Measurements from ENCODE around the gene KIRREL3.

KIRREL3 gene

GRCh38 chr11:126732981-126733380 is 267.6 kb downstream of the KIRREL3 start:
- no peak for DNase-seq

GRCh38 chr11:126731576-126732142 is 268.9 kb downstream of the KIRREL3 start:
- no peak for DNase-seq

- no peak for DNase-seq
Observed at GRCh38 chr11:126727381-126727780, 273.2 kb downstream of the KIRREL3 start.

- no peak for DNase-seq
Observed at GRCh38 chr11:126725521-126725920, 275.0 kb downstream of the KIRREL3 start.

- DNase-seq, result no peak
Observed at GRCh38 chr11:126725043-126725442, 275.5 kb downstream of the KIRREL3 start.

GRCh38 chr11:126723665-126724045 is 276.9 kb downstream of the KIRREL3 start:
- DNase-seq, result no peak

GRCh38 chr11:126722956-126723664 is 277.5 kb downstream of the KIRREL3 start:
- no peak for DNase-seq

GRCh38 chr11:126722006-126722736 is 278.4 kb downstream of the KIRREL3 start:
- DNase-seq, result no peak

GRCh38 chr11:126720539-126721235 is 279.9 kb downstream of the KIRREL3 start:
- DNase-seq, result no peak

GRCh38 chr11:126719740-126720139 is 280.8 kb downstream of the KIRREL3 start:
- DNase-seq, result no peak

GRCh38 chr11:126718276-126718675 is 282.3 kb downstream of the KIRREL3 start:
- no peak for DNase-seq

- peak; percentile 9 for DNase-seq
Observed at GRCh38 chr11:126716456-126717083, 284.0 kb downstream of the KIRREL3 start.

GRCh38 chr11:126713806-126714205 is 286.8 kb downstream of the KIRREL3 start:
- DNase-seq, result no peak

GRCh38 chr11:126711977-126712625 is 288.5 kb downstream of the KIRREL3 start:
- no peak for DNase-seq

GRCh38 chr11:126710804-126711399 is 289.7 kb downstream of the KIRREL3 start:
- no peak for DNase-seq

- DNase-seq, result no peak
Observed at GRCh38 chr11:126707498-126707897, 293.1 kb downstream of the KIRREL3 start.

- DNase-seq, result no peak
Observed at GRCh38 chr11:126704096-126704495, 296.5 kb downstream of the KIRREL3 start.

GRCh38 chr11:126703662-126704061 is 296.9 kb downstream of the KIRREL3 start:
- no peak for DNase-seq

- DNase-seq, result no peak
Observed at GRCh38 chr11:126702987-126703386, 297.6 kb downstream of the KIRREL3 start.

GRCh38 chr11:126702165-126702720 is 298.3 kb downstream of the KIRREL3 start:
- DNase-seq, result no peak

GRCh38 chr11:126701520-126701897 is 299.1 kb downstream of the KIRREL3 start:
- no peak for DNase-seq
